ENCODE data around the gene ZBTB32.

The ZBTB32 gene

DNA sequence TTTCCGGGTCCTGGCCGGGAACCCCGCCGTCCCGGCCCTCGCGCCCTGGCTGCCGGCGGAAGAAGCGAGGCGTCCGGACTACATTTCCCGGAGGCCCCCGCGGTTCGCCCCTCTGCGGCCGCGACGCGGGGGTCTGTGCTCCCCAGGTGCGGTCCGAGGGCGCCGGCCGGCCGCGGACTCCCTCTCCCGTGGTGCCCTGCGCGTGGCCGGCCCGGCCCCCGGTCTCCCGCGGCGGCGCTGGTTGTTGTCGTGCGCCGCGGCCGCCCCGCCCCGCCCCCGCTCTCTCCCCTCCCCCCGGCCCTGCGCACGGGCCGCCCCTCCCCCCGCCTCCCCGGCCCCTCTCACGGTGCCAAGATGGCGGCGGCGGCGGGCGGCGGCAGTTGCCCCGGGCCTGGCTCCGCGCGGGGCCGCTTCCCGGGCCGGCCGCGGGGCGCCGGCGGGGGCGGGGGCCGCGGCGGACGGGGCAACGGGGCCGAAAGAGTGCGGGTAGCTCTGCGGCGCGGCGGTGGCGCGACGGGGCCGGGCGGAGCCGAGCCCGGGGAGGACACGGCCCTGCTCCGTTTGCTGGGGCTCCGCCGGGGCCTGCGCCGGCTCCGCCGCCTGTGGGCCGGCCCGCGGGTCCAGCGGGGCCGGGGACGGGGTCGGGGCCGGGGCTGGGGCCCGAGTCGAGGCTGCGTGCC, 13.4 kb downstream of the ZBTB32 start, which contains the start of gene KMT2B:
TSS of gene KMT2B (plus strand) at position 339 of the 680 bp plus-strand sequence. CDS start at position 355, 16 bp downstream.
- peak within 1 kb of the TSS; percentile 92 for H3K27ac ChIP-seq
- TF ChIP-seq, protein P1, sequence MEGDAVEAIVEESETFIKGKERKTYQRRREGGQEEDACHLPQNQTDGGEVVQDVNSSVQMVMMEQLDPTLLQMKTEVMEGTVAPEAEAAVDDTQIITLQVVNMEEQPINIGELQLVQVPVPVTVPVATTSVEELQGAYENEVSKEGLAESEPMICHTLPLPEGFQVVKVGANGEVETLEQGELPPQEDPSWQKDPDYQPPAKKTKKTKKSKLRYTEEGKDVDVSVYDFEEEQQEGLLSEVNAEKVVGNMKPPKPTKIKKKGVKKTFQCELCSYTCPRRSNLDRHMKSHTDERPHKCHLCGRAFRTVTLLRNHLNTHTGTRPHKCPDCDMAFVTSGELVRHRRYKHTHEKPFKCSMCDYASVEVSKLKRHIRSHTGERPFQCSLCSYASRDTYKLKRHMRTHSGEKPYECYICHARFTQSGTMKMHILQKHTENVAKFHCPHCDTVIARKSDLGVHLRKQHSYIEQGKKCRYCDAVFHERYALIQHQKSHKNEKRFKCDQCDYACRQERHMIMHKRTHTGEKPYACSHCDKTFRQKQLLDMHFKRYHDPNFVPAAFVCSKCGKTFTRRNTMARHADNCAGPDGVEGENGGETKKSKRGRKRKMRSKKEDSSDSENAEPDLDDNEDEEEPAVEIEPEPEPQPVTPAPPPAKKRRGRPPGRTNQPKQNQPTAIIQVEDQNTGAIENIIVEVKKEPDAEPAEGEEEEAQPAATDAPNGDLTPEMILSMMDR (conservative IDR thresholded peaks at IDR 0.05), result no peak
- peak; percentile 91 for TF ChIP-seq ZFX (IDR thresholded peaks at IDR 0.05)

DNA sequence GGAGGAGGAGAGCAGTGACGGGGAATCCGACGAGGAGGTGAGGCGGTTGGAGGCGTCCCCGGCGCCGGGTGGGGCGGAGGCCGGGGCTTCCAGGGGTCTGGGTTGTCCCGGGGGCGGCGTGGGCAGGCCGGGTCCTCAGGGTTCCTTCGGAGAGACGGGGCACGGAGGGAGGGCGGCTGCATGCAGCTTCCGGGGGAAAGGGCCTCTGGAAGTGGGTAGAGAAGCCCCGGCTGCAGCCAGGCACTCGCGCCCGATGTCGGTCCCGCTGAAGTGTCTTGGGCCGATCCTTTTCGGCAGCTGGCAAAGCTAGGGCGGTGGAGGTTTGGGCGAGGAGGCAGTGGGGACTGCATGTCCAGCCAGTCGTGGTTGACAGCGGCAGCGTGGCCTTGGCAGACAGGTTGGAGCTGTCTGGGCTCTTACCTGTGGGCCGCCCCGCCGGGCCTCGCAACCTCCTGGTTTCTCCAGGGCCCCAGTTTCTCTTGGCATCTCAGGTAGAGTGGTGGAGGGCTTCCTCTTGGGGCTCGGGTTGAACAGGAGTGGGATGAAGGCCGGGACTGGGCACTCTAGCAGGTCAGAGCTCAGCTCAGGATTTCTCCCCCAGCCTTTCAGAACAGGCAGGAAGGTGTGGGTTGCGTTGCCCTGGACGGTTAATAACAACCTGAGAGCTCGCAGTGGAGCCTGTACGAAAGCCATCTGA, 14.1 kb downstream of the ZBTB32 start:
- peak; percentile 79; the same call in 1 of the 2 replicates for TF ChIP-seq ZFX (IDR thresholded peaks at IDR 0.05)
- TF ChIP-seq, protein P1 (conservative IDR thresholded peaks at IDR 0.05), result no peak
- H3K27ac ChIP-seq, result peak overlapping the region; percentile 92

DNA sequence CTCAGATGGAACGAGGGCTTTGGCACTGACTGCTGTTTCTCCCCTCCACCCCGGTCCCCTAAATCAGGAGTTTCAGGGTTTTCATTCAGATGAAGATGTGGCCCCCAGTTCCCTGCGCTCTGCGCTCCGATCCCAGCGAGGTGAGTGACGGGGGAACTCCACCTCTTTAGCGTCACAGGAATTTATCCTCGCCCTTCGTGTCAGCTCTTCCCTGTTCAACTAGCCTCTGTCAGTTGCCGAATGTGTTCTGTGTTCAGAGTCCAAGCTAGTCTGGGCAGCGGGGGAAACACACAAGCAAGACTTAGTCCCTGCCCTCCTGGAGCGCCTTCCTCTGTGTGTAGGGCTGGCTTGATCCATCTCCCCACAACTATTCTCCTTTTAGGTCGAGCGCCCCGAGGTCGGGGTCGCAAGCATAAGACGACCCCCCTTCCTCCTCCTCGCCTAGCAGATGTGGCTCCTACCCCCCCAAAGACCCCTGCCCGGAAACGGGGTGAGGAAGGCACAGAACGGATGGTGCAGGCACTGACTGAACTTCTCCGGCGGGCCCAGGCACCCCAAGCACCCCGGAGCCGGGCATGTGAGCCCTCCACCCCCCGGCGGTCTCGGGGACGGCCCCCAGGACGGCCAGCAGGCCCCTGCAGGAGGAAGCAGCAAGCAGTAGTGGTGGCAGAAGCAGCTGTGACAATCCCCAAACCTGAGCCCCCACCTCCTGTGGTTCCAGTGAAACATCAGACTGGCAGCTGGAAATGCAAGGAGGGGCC, 15.2 kb downstream of the ZBTB32 start:
- TF ChIP-seq, protein P1 (conservative IDR thresholded peaks at IDR 0.05), result no peak
- TF ChIP-seq ZFX (IDR thresholded peaks at IDR 0.05), result no peak
- peak overlapping the region; percentile 92 for H3K27ac ChIP-seq

DNA sequence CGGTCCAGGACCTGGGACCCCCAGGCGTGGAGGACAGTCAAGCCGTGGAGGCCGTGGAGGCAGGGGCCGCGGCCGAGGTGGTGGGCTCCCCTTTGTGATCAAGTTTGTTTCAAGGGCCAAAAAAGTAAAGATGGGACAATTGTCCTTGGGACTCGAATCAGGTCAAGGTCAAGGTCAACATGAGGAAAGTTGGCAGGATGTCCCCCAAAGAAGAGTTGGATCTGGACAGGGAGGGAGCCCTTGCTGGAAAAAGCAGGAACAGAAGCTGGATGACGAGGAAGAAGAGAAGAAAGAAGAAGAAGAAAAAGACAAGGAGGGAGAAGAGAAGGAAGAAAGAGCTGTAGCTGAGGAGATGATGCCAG, 15.8 kb downstream of the ZBTB32 start:
- TF ChIP-seq, protein P1 (conservative IDR thresholded peaks at IDR 0.05), result no peak
- TF ChIP-seq ZFX (IDR thresholded peaks at IDR 0.05), result no peak
- H3K27ac ChIP-seq, result no peak overlapping the region

DNA sequence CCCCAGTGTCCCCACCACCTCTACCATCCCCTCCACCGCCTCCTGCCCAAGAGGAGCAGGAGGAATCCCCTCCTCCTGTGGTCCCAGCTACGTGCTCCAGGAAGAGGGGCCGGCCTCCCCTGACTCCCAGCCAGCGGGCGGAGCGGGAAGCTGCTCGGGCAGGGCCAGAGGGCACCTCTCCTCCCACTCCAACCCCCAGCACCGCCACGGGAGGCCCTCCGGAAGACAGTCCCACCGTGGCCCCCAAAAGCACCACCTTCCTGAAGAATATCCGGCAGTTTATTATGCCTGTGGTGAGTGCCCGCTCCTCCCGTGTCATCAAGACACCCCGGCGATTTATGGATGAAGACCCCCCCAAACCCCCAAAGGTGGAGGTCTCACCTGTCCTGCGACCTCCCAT, 16.3 kb downstream of the ZBTB32 start:
- H3K27ac ChIP-seq, result no peak overlapping the region
- TF ChIP-seq ZFX (IDR thresholded peaks at IDR 0.05), result no peak
- TF ChIP-seq, protein P1 (conservative IDR thresholded peaks at IDR 0.05), result no peak

DNA sequence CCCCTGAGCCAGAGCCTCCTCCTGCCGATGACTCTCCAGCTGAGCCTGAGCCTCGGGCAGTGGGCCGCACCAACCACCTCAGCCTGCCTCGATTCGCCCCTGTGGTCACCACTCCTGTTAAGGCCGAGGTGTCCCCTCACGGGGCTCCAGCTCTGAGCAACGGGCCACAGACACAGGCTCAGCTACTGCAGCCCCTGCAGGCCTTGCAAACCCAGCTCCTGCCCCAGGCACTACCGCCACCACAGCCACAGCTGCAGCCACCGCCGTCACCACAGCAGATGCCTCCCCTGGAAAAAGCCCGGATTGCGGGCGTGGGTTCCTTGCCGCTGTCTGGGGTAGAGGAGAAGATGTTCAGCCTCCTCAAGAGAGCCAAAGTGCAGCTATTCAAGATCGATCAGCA, 17.0 kb downstream of the ZBTB32 start:
- H3K27ac ChIP-seq, result no peak overlapping the region
- no peak for TF ChIP-seq ZFX (IDR thresholded peaks at IDR 0.05)
- TF ChIP-seq, protein P1 (conservative IDR thresholded peaks at IDR 0.05), result no peak

DNA sequence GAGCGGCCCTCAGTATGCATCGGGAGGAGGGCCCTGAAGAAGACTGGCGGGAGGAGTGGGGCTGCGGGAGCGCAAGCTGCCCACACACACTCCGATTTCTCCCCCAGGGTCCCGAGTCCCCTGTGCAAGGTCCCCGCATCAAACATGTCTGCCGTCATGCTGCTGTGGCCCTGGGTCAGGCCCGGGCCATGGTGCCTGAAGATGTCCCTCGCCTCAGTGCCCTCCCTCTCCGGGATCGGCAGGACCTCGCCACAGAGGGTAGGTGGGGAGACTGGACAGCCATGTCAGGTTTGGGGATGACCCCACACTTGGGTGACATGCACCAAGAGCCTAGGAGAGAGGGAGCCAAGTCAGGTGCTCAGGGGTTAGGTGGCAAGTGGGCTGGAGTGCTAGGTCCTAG, 18.1 kb downstream of the ZBTB32 start:
- H3K27ac ChIP-seq, result no peak overlapping the region
- TF ChIP-seq, protein P1 (conservative IDR thresholded peaks at IDR 0.05), result no peak
- no peak for TF ChIP-seq ZFX (IDR thresholded peaks at IDR 0.05)
